CMK (cell line): ENCODE results near the gene SV2C.

Experiments
- DNase-seq: peaks from one replicate; pipeline ENCODE4 v3.0.0-alpha.2; 2010; ENCODE audit warnings: low read depth

Gene SV2C

DNA sequence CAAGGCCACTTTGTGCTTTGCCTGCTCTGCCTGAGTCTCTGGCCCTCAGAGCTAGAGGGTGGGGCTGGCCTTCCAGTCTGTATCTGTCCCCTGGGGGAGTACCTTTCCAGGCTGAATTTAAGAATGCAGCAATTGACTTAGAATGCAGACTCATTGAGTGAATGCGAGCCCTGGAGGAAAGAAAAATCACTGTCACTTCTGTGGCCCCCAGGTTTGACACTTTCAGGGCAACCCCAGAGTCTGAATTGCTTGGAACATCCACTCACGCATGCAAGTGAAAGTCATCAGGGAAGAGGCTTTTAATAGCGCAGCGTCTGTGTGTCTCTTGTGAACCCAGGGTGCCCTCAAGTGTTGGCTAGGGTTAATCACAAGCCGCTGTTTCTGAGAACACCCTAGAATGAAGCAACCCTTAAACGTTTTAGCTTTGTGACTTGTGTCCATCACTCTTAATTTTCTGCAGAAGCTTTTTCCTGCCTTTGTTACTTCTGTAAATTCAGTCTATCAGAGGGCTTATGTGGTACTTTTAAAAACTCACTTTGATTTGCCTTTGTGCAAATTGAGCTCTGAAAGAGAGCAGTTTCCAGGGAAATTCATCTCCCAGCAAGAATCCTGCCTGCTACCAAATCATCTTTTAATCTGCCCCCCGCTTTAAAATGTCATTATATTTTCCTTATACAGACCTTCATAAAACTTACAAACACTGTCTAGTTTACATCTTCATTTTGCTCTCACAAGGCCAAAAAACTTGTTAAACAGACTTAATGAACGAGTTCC is 173.1 kb downstream of the SV2C start:
- peak; percentile 8 for DNase-seq

DNA sequence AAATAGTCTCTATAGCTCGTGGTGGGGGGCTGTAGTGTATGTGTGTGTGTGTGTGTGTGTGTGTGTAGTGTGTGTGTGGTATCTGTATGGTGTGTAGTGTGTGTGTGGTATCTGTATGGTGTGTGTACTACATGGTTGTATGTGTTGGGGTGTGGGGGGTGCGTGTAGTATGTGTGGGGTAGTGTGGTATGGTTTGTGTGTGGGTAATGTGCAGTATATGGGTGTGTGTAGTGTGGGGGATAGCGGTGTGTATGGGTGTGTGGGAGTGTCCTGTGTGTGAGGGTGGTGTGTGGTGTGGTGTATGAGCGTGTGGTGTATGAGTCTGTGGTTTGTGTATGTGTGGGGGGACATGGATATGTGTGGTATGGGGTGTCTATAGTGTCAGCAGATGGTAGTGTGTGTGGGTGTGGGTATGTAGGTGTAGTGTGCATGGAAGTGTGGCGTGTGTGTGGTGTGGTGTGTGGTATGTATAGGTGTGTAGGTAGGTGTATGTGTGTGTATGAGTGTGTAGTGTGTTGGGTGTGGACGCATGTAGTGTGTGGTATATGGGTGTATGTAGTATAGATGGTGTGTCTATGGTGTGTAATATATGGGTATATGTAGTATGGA is 174.1 kb downstream of the SV2C start:
- no peak for DNase-seq

DNA sequence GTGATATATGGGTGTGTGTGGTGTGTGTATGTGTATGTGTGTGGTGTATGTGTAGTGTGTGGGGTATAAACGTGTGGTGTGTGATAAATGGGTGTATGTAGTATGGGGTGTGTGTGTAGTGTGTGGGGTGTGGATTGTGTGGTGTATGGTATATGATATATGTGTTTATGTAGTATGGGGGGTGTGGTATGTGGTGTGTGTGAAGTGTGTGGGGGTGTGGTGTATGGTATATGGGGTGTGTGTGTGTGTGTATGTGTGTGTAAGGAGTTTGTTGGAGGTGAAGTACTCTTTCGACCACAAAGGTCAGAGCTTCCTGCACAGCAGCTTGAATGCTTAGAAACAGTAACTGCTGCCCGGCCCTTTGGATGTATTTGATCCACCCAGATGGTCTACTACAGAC is 174.7 kb downstream of the SV2C start:
- no peak for DNase-seq

DNA sequence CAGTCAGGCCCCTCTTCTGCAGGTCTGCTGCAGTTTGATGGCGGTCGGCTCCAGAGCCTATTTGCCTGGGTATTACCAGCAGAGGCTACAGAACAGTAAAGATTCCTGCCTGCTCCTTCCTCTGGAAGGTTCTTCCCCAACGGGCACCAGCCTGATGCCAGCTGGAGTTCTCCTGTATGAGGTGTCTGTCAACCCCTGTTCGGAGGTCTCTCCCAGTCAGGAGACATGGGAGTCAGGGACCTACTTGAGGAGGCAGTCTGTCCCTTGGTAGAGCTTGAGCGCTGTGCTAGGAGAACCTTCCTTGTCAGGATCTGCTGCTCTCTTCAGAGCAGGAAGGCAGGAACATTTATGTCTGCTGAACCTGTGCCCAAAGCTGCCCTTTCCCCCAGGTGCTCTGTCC is 181.5 kb downstream of the SV2C start:
- no peak for DNase-seq

DNA sequence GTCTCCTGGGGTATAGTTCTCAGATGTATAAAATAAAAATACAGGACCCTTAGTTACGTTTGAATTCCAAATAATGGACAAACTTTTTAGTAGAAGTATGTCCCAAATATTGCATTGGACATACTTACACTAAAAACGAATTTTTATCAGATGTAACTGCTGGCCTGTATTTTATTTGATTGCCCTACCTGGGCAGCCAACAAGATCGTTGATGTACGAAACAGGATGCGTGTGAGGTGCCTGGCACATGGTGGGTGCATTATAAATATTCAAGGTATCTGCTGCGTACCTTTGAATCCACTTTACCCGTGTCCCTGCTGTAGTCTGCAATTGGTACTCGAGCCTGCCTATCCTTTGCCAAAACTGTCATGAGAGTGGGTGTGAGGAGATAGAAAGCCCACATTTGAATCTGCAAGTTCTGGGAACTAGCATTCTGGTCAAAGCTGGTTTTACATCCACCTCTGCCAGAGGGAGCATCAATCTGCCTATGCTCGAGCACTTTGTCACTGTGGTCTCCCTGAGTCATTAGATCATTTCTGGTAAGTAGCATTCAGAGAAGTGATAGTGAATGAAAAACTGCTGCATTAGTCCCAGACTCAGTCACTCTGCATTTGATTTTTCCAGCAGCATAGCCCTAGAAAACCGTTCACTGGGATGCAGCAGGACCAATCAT is 186.2 kb downstream of the SV2C start:
- DNase-seq, result no peak

DNA sequence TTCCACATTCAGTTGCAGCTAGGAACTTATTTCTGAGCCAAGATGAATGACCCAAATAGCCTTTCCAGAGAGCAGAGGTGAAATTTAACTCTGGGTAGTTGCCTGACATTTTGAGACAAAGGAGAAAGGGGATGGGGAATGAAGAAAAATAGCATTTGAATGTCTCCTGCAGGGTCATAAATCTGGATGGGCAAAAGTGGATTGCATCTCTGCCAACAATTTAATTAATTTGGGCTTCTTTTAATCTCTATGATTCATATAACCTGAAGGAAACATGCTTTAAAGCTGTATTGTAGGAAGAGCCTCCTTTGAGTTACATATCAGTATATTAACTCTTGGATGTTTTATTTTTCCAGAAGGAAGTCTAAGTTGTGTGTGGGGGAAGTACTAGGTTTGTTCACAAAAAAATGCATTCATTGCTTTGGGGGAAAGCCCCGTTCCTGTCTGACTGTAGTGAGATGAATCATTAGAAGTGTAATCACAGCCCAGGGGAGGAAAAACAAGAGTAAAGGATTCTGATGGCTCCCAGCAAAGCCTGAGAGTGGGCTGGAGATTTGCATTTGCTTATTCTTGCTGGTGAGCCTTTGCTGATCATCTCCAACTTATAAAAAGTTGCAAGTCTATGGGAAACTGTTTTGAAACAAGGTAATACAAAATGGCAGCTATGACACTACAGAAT is 186.9 kb downstream of the SV2C start:
- no peak for DNase-seq

DNA sequence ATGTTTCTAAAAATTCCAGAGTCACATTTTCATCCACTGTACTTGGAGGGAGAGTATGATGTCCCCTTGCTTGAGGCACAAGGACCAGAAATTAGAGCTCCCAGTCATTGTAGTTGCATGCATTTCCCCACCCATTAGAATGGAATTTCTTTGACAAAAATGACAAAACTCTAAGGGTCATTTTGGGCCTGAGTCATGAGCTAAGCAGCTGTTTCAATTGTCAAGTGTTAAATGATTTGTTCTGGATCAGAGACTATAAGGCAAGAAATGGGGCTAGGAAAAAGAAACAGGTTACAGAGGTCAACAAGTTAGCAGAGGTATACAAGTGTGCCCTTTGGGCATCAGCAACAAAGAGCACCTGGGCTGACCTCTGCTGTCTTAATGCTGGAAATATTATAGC is 188.7 kb downstream of the SV2C start:
- DNase-seq, result no peak

DNA sequence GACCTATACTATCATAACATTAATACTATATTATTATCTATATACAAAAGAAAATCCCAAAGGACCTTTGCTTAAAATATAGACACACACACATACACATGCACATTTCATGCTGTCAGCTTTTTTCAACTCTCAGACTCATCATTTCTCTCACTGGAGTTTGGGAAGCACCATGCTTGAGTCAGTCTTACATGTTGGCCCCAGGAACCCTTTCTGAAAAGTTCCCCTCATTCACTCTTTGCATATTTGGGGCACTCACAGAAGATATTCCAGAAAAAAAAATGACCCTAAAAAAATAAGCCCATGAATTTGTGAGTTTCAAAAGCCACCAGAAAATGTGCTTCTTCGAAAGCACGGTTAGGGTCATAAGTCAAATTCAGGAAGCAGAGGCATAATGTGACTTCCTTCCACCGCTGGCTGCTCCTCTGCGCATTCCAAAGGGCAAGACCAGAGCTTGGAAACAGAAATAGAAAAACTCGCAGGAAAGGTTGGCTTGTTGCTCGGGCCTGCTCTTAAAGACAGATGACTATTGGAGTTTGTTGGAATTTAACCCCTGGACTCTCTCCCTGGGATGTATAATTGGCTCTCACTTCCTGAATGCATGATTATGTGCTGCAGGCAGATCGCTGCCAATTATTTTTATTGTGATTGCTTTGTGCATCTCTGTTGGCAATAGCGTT is 190.2 kb downstream of the SV2C start:
- DNase-seq, result no peak

DNA sequence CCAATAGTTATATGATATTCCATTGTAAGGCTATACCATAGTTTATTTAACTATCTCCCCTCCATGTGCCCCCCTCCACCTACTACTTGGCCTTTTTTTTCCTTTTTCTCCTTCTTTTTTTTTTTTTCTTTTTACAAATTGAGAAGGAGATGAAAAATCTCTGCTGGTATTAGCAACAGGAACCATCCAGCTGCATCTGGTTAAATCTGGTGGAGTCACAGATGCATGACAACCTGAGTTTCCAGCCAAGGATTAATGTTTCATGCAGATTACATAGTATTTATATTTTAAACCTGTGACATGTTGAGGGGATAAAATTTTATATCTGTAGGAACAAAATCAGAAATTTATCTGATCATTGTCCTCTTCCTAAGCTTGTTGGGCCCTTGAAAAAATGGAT is 191.4 kb downstream of the SV2C start:
- DNase-seq, result no peak

DNA sequence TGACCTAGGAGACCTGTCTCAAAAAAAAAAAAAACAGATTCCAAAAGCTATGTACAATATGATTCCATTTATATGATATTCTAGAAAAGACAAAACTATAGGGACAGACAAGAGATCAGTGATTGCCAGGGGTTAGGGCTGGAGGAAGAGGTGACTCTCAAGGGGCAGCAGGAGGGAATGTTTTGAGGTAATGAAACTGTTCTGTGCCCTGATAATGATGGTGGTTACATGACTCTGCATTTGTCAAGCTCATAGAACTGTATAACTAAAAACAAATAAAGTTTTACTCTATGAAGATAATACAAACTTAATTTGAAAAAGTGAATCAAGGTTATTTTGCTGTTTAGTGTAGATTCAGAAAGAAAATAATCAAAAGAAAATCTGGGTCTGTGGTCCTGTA is 194.6 kb downstream of the SV2C start:
- no peak for DNase-seq

DNA sequence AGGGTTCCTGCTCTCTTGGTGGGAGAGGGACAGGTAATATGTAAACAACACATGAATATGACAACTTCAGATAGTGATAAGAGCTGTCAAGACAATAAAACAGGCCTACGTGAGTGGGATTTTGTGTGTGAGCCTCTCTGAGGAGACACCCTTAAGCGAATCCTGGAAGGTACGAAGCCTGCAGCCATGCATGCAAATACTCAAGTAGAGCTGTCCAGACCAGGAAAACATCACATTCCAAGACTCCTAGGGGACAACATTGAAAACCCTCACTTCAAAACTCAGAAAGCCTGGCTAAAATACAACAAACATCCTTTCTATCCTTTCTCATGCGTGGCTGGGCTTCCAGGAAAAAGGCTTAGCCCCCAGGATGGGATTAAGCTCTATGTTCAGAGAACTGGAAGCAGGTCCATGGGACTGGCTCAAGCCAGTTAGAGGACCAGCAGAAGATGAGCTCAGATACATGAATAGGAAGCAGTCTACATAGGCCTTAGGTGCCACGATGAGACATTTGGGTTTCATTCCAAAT is 195.1 kb downstream of the SV2C start:
- DNase-seq, result no peak

DNA sequence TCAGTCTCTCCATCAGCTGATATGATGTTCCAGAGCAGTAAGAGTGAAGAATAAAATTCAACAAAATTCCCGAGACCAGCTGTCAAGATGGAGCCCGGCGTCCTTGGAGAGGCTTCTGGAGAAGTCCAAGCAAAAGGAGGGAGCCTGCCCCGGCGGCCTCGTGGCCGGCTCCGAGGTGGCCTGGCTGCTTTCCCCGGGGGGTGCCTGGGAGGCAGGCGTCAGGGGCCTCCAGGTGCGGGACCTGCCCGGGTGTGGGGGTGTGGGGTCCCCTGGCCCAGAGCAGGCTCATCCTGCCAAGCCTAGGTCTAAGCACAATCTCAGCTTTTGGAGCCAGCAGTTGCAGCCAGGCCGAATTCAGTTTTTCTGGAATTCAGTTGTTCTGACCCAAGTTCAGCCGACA is 197.3 kb downstream of the SV2C start:
- DNase-seq, result no peak

DNA sequence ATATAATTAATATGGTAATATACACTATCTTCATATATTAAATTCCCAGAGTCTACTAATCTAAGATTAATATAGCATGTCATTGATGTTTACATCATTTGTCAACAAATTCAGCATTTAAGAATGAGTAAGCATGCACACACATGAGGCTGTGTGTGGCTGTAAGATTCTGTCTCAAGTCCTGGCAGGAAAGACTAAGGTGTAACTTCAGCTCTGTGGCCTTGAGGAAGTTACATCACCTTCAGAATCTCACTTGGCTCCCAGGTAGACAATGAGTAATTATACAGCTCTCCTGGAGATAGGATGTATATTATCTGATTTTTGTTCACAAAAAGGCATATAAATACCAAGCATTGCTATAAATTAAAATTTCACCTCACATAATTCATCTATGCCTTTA is 200.5 kb downstream of the SV2C start:
- DNase-seq, result no peak

DNA sequence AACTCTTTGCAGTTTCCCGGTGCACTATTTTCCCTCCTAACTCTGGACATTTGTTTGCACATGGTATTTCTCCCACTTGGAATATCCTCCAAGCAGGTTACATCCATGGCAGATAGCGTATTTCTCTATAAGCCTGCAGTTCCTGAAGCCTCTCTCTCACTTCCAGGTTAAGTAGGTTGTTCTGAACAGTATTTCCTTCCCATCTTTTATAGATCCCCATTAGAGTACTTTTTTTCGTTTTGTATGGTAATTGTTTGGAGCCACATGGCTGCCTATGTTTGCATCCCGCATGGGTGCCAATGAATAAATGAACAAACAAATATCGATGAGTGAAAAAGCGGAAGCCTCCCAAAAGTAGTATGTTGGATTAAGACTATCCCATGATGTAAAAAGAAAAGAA is 206.5 kb downstream of the SV2C start:
- no peak for DNase-seq

DNA sequence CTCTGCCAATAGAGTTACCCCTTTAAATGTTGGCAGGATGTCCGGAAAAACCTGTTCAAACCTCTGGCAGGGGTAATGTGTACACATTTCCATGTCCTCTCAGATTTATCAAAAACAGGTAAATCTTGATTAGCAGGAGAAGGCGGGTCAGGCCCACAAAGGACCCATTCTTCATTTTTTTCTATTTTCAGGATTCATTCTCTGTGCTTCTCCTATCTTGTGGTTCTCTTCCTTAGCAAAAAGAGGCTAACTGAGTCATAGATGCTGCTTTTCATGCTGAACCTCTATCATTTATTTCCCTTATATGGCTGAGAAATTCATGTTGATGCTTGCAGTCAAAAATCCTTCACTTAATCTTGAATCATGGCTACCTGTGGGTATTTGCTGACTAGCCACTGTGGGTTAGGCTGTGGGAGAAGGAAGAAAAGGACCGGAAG is 207.2 kb downstream of the SV2C start:
- no peak for DNase-seq

DNA sequence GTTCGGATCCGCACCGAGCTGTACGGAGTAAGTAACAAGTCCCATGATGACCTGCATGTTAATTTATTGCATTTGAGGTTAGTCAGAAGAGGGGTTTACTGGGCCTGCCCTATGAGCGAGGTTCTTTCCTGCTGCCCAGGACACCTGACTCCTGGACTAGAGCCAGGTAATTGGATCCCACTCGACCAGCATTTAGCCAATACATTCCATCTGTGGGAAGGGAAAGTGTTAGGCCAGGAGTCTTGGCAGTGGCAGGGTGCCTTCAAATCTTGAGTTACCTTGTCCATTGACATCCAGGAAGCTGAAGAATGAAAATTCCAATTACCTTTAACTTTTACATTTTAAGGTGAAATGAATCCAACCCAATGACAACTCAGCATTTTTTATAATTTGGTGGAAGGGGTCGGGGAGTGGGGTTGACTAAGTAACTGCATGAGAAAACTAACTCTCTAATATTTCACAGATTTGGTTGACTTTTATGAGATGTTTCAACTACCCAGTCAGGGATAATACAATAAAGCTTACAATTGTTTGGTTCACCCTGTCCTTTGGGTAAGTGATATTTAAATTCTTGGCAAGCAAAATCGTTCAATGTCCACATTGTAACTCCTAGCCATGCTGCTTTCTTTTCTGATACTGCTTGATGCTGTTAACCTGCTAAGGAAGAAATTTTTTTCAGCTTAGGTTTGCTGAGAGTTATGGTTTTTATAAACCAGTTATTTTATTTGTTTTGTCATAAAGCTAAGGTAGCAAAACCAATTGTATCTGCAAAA is 208.3 kb downstream of the SV2C start:
- DNase-seq, result no peak

DNA sequence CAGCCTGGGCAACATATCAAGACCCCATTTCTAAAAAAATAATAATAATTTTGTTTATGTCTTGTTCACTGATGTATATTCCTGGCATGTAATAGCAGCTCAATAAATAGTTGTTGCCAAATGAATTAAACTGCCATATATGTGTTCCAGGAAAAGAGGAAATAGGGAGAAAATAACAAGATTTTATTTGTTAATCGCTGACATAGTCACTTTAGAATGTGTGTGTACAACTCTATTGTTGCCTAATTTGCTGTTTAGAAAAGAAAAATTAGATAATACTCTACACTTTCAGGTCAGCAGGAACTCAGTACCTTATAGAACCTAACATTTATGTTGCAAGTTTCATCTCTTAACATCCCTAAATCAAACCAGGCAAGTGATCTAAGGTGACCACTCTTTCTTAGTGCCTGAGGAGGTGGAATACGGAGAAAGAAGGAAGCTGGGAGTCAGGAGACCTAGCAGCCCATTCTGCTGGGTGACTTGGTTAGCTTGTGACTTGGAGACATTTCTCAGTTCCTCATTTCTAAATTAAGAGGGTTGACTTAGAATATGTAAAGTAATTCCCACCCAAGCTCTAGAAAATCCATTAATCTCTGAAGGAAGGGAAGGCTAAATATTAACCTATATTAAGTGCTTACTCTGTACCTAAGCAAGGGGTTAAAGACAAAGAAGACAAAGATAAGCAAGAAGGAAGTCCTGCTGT is 209.6 kb downstream of the SV2C start:
- DNase-seq, result no peak

DNA sequence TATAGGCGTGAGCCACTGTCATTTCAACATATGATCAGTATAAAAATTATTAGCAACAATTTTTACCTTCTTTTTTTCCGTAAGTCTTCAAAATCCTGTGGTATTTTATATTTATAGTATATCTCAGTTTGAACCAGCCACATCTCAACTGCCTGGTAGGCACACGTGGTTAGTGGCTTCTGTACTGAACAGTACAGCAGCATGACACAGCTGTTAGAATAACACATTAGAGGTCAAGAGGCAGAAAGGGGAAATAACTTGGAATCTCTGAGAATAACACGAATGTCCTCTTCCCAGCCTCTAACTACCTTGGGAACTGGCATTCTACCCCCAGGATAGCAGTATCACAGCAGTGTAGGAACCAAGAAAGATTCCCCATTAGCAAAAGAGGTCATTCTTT is 211.4 kb downstream of the SV2C start:
- no peak for DNase-seq

DNA sequence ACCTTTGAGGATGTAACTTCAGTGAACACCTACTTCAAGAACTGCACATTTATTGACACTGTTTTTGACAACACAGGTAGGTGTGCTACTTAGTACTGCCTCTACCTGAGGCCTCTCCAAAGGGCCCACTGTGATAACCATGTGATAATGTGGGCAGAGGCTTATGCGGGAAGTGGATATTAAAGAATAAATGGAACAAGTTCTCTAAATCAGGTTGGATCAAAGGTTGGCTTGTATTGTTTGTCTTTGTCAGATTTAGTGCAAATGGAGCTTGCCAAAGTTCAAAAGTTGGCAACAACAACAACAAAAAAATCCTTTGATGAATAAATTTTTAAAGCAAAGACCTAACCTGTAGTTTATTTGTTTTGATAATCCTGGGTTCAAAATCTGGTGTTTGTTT is 215.7 kb downstream of the SV2C start:
- DNase-seq, result no peak

DNA sequence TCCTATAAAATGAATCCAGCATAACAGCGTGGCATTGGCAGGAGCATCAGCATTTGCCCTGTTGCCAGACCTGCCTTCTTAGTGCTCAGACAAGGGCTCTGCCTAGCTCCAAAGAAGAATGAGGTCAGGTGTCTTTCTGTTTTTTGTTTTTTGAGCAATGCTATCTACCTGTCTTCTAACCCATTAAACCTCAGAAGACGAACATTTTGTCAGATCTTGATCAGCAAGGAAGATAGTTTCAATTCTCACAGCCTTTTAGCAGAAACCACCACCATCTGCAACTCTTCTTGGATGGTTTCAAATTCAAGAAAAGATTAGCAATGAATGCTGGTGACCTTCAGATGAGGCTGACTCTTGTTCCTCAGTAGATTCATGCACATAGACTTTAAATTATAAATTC is 216.4 kb downstream of the SV2C start:
- DNase-seq, result no peak

DNA sequence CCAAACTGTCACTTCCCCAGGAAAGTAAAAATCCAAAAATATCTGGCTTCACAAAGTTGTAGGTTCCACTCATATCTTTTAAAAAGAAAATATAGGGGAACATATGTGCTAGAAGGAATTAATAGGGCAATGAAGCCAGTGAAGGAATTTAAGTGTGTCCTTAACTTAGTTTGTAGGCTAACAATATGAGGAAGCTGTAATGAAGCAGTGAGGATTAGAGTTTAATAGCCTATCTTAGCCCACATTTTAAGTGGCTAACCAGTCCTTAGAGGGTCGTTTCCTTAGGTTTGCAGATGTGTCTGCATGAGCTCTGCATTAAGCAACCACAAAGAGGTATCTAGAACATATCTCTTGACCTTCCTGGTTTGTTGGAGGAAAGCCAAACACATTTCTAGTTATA is 218.7 kb downstream of the SV2C start:
- peak; percentile 33 for DNase-seq
